ENCODE data around the gene KNSTRN.

KNSTRN gene

DNA sequence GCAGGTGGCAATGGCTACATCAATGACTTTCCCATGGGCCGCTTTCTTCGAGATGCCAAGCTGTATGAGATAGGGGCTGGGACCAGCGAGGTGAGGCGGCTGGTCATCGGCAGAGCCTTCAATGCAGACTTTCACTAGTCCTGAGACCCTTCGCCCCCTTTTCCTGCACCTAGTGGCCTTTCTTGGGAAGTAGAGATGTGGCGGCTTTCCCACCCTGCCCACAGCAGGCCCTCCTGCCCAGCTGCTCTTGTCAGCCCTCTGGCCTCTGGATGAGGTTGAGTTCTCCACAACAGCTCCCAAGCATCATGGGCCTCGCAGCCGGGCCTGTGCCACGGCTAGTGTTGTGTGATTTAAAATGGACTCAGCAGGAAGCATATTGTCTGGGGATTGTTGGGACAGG, 35.6 kb downstream of the KNSTRN start:
- Mint-ChIP-seq H3K27me3 (no peaks in the 10 kb centered on the region), H3K4me1 (ENCODE audit: low read depth) (no peaks in the 10 kb centered on the region), H3K4me3 (no peak overlapping the region), H3K27ac (no peak overlapping the region), H3K9me3 (no peaks in the 10 kb centered on the region), H3K36me3 (ENCODE audit: low read depth) (peaks cover 24% of the 10 kb centered on the region)

- H3K9me3 Mint-ChIP-seq, result no peaks in the 10 kb centered on the region
- H3K4me1 Mint-ChIP-seq (ENCODE audit: low read depth), result no peaks in the 10 kb centered on the region
- peaks cover 16% of the 10 kb centered on the region for H3K36me3 Mint-ChIP-seq (ENCODE audit: low read depth)
- H3K27me3 Mint-ChIP-seq, result no peaks in the 10 kb centered on the region
- H3K27ac Mint-ChIP-seq, result no peak overlapping the region
- no peak overlapping the region for H3K4me3 Mint-ChIP-seq
Observed at GRCh38 chr15:40420071-40420713, 37.7 kb downstream of the KNSTRN start.

- H3K36me3 Mint-ChIP-seq (ENCODE audit: low read depth), result peaks cover 10% of the 10 kb centered on the region
- H3K9me3 Mint-ChIP-seq, result no peaks in the 10 kb centered on the region
- no peak overlapping the region for H3K27ac Mint-ChIP-seq
- no peaks in the 10 kb centered on the region for H3K4me1 Mint-ChIP-seq (ENCODE audit: low read depth)
- no peak overlapping the region for H3K4me3 Mint-ChIP-seq
- H3K27me3 Mint-ChIP-seq, result no peaks in the 10 kb centered on the region
Observed at GRCh38 chr15:40420793-40421192, 38.3 kb downstream of the KNSTRN start.

DNA sequence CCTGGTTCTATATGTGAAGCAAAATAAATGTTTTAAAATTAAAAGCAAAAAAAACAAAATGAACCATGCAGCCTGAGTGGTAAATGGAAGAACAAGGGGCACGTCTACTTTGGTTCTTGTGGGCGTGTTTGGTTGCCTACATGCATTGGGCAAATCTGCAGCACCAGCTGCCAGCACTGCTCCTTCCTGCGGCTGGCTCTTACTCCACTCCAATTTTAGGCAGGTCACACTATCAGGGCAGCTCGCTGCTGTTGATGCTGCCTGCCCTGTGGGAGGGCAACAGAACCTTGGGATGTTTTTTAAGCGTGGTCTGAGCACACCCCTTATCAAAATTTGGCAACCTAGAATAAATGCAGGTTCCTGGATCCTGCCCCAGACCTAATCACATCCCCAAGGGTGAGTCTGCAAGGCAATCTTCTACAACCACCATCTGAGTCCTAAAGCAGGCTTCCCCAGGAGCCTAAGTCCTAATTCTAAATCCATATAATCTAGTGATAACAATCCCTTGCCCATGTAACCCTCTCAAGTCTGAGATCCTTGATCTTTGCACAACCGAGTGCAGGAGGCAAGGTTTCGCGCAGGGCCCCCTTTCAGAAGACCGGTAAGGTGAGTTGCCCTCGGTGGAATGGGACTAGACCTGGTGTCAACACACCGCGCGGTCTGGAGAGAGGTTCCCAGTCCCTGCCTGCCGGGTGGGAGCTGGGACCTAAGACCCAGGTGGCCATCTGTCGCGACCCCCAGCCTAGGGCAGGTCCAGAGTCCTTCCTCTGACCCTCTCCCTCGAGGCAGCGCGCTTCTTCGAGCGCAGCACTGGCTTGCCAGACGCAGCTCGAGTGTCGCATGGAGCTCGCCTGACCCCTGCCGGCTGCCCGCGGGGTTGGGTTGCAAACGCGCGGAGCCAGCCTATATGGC, 39.0 kb downstream of the KNSTRN start:
- Mint-ChIP-seq H3K9me3 (no peaks in the 10 kb centered on the region), H3K27ac (no peak overlapping the region), H3K4me1 (ENCODE audit: low read depth) (no peaks in the 10 kb centered on the region), H3K4me3 (no peak overlapping the region), H3K36me3 (ENCODE audit: low read depth) (peaks cover 8% of the 10 kb centered on the region), H3K27me3 (no peaks in the 10 kb centered on the region)

GRCh38 chr15:40424483-40425115, 42.1 kb downstream of the KNSTRN start:
- H3K9me3 Mint-ChIP-seq, result no peaks in the 10 kb centered on the region
- no peaks in the 10 kb centered on the region for H3K27me3 Mint-ChIP-seq
- H3K36me3 Mint-ChIP-seq (ENCODE audit: low read depth), result no peaks in the 10 kb centered on the region
- H3K4me3 Mint-ChIP-seq, result no peak overlapping the region
- H3K27ac Mint-ChIP-seq, result no peak overlapping the region
- no peaks in the 10 kb centered on the region for H3K4me1 Mint-ChIP-seq (ENCODE audit: low read depth)

DNA sequence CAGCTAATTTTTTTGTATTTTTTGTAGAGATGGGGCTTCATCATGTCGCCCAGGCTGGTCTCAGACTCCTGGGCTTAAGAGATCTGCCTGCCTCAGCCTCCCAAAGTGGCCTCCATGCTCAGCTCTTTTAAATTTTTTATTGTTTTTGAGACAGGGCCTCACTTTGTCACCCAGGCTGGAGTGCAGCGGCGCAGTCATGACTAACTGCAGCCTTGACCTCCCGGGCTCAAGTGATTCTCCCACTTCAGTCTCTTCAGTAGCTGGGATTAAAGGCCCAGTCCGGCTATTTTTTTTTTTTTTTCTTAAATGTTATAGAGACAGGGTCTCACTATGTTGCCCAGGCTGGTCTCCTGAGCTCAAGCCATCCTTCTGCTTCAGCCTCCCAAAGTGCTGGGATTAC, 43.2 kb downstream of the KNSTRN start:
- no peaks in the 10 kb centered on the region for H3K27me3 Mint-ChIP-seq

DNA sequence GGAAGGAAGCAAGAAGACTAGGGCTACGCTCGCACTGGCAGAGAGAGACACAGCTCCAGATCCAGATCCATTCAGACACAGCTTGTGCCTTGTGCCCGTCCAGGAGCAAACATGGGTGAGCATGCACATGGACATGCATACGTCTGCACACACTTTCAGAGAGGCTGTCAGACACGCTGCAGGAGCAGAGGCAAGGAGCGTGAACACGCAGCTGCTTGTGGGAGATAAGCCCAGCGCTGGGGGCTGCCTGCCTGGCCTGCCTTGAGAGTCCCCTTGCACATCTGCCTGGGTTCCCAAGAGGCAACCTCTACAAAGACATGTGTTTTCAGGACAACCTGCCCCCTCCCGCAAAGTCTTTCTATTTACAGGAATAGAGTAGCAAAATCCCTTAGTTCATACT, 44.7 kb downstream of the KNSTRN start:
- no peaks in the 10 kb centered on the region for H3K36me3 Mint-ChIP-seq (ENCODE audit: low read depth)
- no peak overlapping the region for H3K27ac Mint-ChIP-seq
- no peak overlapping the region for H3K4me3 Mint-ChIP-seq
- no peaks in the 10 kb centered on the region for H3K9me3 Mint-ChIP-seq
- H3K4me1 Mint-ChIP-seq (ENCODE audit: low read depth), result no peaks in the 10 kb centered on the region
- H3K27me3 Mint-ChIP-seq, result no peaks in the 10 kb centered on the region

More for the DNA sequence above, 43.2 kb downstream of the KNSTRN start:
- Mint-ChIP-seq H3K9me3 (no peaks in the 10 kb centered on the region), H3K4me3 (no peak overlapping the region), H3K27ac (no peak overlapping the region), H3K4me1 (ENCODE audit: low read depth) (no peaks in the 10 kb centered on the region), H3K36me3 (ENCODE audit: low read depth) (no peaks in the 10 kb centered on the region)

- Mint-ChIP-seq H3K4me3 (no peak overlapping the region), H3K36me3 (ENCODE audit: low read depth) (no peaks in the 10 kb centered on the region)
Observed at GRCh38 chr15:40428185-40428584, 45.7 kb downstream of the KNSTRN start.

GRCh38 chr15:40429068-40429710, 46.7 kb downstream of the KNSTRN start:
- H3K9me3 Mint-ChIP-seq, result no peaks in the 10 kb centered on the region
- H3K4me1 Mint-ChIP-seq (ENCODE audit: low read depth), result no peaks in the 10 kb centered on the region
- no peak overlapping the region for H3K4me3 Mint-ChIP-seq
- no peaks in the 10 kb centered on the region for H3K27me3 Mint-ChIP-seq
- H3K27ac Mint-ChIP-seq, result no peak overlapping the region
- no peaks in the 10 kb centered on the region for H3K36me3 Mint-ChIP-seq (ENCODE audit: low read depth)

More at GRCh38 chr15:40428185-40428584, 45.7 kb downstream of the KNSTRN start:
- Mint-ChIP-seq H3K4me1 (ENCODE audit: low read depth) (no peaks in the 10 kb centered on the region), H3K27me3 (no peaks in the 10 kb centered on the region), H3K9me3 (no peaks in the 10 kb centered on the region), H3K27ac (no peak overlapping the region)

GRCh38 chr15:40430271-40430805, 47.8 kb downstream of the KNSTRN start:
- Mint-ChIP-seq H3K36me3 (ENCODE audit: low read depth) (no peaks in the 10 kb centered on the region), H3K4me3 (no peak overlapping the region), H3K9me3 (no peaks in the 10 kb centered on the region), H3K27ac (no peak overlapping the region), H3K27me3 (peaks cover 2% of the 10 kb centered on the region), H3K4me1 (ENCODE audit: low read depth) (no peaks in the 10 kb centered on the region)

DNA sequence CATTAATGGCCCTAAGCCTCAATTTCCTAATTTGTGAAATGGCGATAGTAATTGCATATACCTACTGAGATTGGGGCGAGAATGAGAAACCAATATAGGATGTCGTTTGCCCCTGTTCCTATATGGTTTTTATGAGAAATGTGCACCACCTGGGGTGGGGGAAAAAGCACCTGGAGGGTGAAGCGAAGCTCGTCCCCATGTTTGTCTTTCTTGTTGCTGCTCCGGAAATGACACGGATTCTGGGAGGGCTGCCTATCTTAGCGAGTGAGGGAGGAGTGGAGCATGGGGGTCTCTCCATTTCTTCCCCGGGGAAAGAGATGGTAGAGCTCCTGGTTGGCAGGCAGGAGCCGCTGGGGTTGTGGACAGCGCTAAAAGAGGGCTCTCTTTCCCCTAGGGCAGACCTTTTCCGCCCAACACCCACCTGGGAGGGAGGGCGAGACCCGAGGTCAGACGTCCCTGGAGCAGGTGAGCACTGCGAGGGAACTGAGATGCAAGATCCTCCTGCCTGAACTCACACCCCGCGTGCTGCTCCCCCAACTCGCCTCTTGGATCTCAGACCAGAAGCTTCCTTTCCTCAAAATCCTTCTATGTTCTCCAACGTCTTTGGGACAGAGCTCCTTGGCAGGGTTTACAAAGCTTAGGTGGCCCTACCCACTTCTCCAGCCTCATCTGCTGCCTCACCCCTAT, 52.6 kb downstream of the KNSTRN start:
- Mint-ChIP-seq H3K27me3 (peaks cover 37% of the 10 kb centered on the region), H3K9me3 (no peaks in the 10 kb centered on the region), H3K4me1 (ENCODE audit: low read depth) (peaks cover 26% of the 10 kb centered on the region)

GRCh38 chr15:40435710-40436089, 53.2 kb downstream of the KNSTRN start:
- Mint-ChIP-seq H3K27me3 (peaks cover 37% of the 10 kb centered on the region), H3K36me3 (ENCODE audit: low read depth) (no peaks in the 10 kb centered on the region)

More for the DNA sequence above, 52.6 kb downstream of the KNSTRN start:
- Mint-ChIP-seq H3K4me3 (no peak overlapping the region), H3K27ac (no peak overlapping the region), H3K36me3 (ENCODE audit: low read depth) (no peaks in the 10 kb centered on the region)

GRCh38 chr15:40436116-40436891, 53.8 kb downstream of the KNSTRN start:
- H3K4me3 Mint-ChIP-seq, result peak overlapping the region; percentile 39
- peaks cover 28% of the 10 kb centered on the region for H3K4me1 Mint-ChIP-seq (ENCODE audit: low read depth)
- no peaks in the 10 kb centered on the region for H3K9me3 Mint-ChIP-seq
- H3K36me3 Mint-ChIP-seq (ENCODE audit: low read depth), result no peaks in the 10 kb centered on the region
- peaks cover 37% of the 10 kb centered on the region for H3K27me3 Mint-ChIP-seq
- H3K27ac Mint-ChIP-seq, result no peak overlapping the region

More at GRCh38 chr15:40435710-40436089, 53.2 kb downstream of the KNSTRN start:
- Mint-ChIP-seq H3K27ac (peak overlapping the region; percentile 22), H3K4me1 (ENCODE audit: low read depth) (peaks cover 28% of the 10 kb centered on the region), H3K9me3 (no peaks in the 10 kb centered on the region), H3K4me3 (no peak overlapping the region)

Measured in stimulated activated naive CD8-positive, alpha-beta T cell treated with anti-CD3 and anti-CD28 coated beads, Interleukin-15, Interleukin-2, amounts not matched to agents 100 ng/mL and 50 ng/mL, for 24 hours (primary cell).